ENCODE data around the gene GATA3.

GATA3 gene

GRCh38 chr10:8104005-8104404 is 49.5 kb downstream of the GATA3 start:
- TF ChIP-seq ZNF565 (CRISPR knock-in tag; conservative IDR thresholded peaks at IDR 0.05; ENCODE audit: low read depth) (no peak), SNAI2 (CRISPR knock-in tag; IDR thresholded peaks at IDR 0.05) (no peak), ZNF70 (CRISPR knock-in tag; IDR thresholded peaks at IDR 0.05) (no peak), CSDC2 (CRISPR knock-in tag; IDR thresholded peaks at IDR 0.05) (no peak), CREB5 (CRISPR knock-in tag; IDR thresholded peaks at IDR 0.05; ENCODE audit: low read depth) (no peak), ARNTL (CRISPR knock-in tag; IDR thresholded peaks at IDR 0.05; ENCODE audit: borderline replicate concordance, low read depth) (no peak), TSHZ2 (CRISPR knock-in tag; IDR thresholded peaks at IDR 0.05) (no peak), TOX (CRISPR knock-in tag; IDR thresholded peaks at IDR 0.05; ENCODE audit: borderline replicate concordance) (no peak), ZC3H10 (CRISPR knock-in tag; IDR thresholded peaks at IDR 0.05) (no peak), ESRRG (CRISPR knock-in tag; IDR thresholded peaks at IDR 0.05) (no peak)
- no peak for ATAC-seq

GRCh38 chr10:8104721-8105120 is 50.2 kb downstream of the GATA3 start:
- no peak for TF ChIP-seq ZNF70 (CRISPR knock-in tag; IDR thresholded peaks at IDR 0.05)
- no peak for ATAC-seq

GRCh38 chr10:8105932-8106331 is 51.4 kb downstream of the GATA3 start:
- no peak for ATAC-seq
- no peak for TF ChIP-seq ARNTL (CRISPR knock-in tag; IDR thresholded peaks at IDR 0.05; ENCODE audit: borderline replicate concordance, low read depth)
- no peak for TF ChIP-seq RARB (CRISPR knock-in tag; IDR thresholded peaks at IDR 0.05)
- TF ChIP-seq ZNF565 (CRISPR knock-in tag; conservative IDR thresholded peaks at IDR 0.05; ENCODE audit: low read depth), result no peak
- no peak for TF ChIP-seq ZNF8 (CRISPR knock-in tag; IDR thresholded peaks at IDR 0.05)
- no peak for TF ChIP-seq CSRNP3 (CRISPR knock-in tag; IDR thresholded peaks at IDR 0.05)
- no peak for TF ChIP-seq CSDC2 (CRISPR knock-in tag; IDR thresholded peaks at IDR 0.05)
- no peak for TF ChIP-seq ZFP3 (CRISPR knock-in tag; IDR thresholded peaks at IDR 0.05)
- TF ChIP-seq CREB5 (CRISPR knock-in tag; IDR thresholded peaks at IDR 0.05; ENCODE audit: low read depth), result no peak
- TF ChIP-seq ISL1 (CRISPR knock-in tag; IDR thresholded peaks at IDR 0.05), result no peak
- TF ChIP-seq PPARA (CRISPR knock-in tag; IDR thresholded peaks at IDR 0.05; ENCODE audit: borderline replicate concordance), result no peak
- TF ChIP-seq SNAI2 (CRISPR knock-in tag; IDR thresholded peaks at IDR 0.05), result no peak
- no peak for TF ChIP-seq ESRRG (CRISPR knock-in tag; IDR thresholded peaks at IDR 0.05)
- no peak for TF ChIP-seq ZFP30 (CRISPR knock-in tag; IDR thresholded peaks at IDR 0.05)
- TF ChIP-seq TCF4 (CRISPR knock-in tag; IDR thresholded peaks at IDR 0.05; ENCODE audit: borderline replicate concordance), result no peak
- TF ChIP-seq ZC3H10 (CRISPR knock-in tag; IDR thresholded peaks at IDR 0.05), result no peak
- no peak for TF ChIP-seq BACH2 (CRISPR knock-in tag; IDR thresholded peaks at IDR 0.05; ENCODE audit: borderline replicate concordance)
- no peak for TF ChIP-seq OSR1 (CRISPR knock-in tag; IDR thresholded peaks at IDR 0.05)
- no peak for TF ChIP-seq POU6F1 (CRISPR knock-in tag; IDR thresholded peaks at IDR 0.05; ENCODE audit: borderline replicate concordance, low read depth)
- no peak for TF ChIP-seq TOX (CRISPR knock-in tag; IDR thresholded peaks at IDR 0.05; ENCODE audit: borderline replicate concordance)
- no peak for TF ChIP-seq ZNF70 (CRISPR knock-in tag; IDR thresholded peaks at IDR 0.05)

Data from SK-N-SH treated with all-trans-retinoic acid at 6 μM for 48 hours (cell line).